Heart right ventricle (tissue), 16 donors: Measurements from ENCODE around the gene EN1. TPM values are rescaled to one million over a fixed set of nuclear protein-coding genes. Genes with fewer than 3 reads are reported as not detected.
A peak's percentile ranks its signal among the peaks of the same experiment; 100 is the strongest.

Source experiments
- ATAC-seq, 8 donors: fragments of 200-7000 bp; cut with Tn5 transposase; one replicate each; pipeline ENCODE4 v1.9.1; 2020; ENCODE audit warnings: mild to moderate bottlenecking in 8 of 8, moderate library complexity in 8 of 8, moderate number of reproducible peaks in 1 of 8
- DNase-seq, 2 donors: peaks; one replicate each; pipeline ENCODE4 v3.0.0-alpha.2; 2020
- H3K27ac ChIP-seq, 10 donors: fragments of 200-600 bp; sonication (generic) in 2 of 10; one replicate each; pipeline versions ENCODE4 v1.5.0 to v1.8.0; 2020 to 2022; ENCODE audit warnings: mild to moderate bottlenecking in 3 of 10
- H3K27me3 ChIP-seq, 7 donors: fragments of 200-600 bp; one replicate each; pipeline ENCODE4 v1.8.0; 2021 to 2022; ENCODE audit warnings: mild to moderate bottlenecking in 2 of 7
- H3K36me3 ChIP-seq, 9 donors: fragments of 200-600 bp; sonication (generic) in 1 of 9; one replicate each; pipeline versions ENCODE4 v1.5.0 to v1.8.0; 2020 to 2022; ENCODE audit warnings: mild to moderate bottlenecking in 2 of 9
- H3K4me1 ChIP-seq, 9 donors: fragments of 200-600 bp; sonication (generic) in 1 of 9; one replicate each; pipeline versions ENCODE4 v1.5.0 to v1.8.0; 2020 to 2022; ENCODE audit warnings: mild to moderate bottlenecking in 4 of 9
- H3K4me3 ChIP-seq, 10 donors: fragments of 200-600 bp; sonication (generic) in 2 of 10; one replicate each; pipeline versions ENCODE4 v1.5.0 to v1.8.0; 2020 to 2022; ENCODE audit warnings: mild to moderate bottlenecking in 7 of 10, moderate library complexity in 2 of 10
- H3K9me3 ChIP-seq, 11 donors: fragments of 200-600 bp in 10 of 11; sonication (generic) in 2 of 11; one replicate each; pipeline versions ENCODE4 v1.5.0 to v1.8.0; 2013 to 2022; ENCODE audit warnings: mild to moderate bottlenecking in 2 of 11, control low read depth in 1 of 11, moderate library complexity in 1 of 11
- CTCF ChIP-seq, 9 donors: fragments of 200-600 bp; sonication (generic) in 2 of 9; IDR thresholded peaks; one replicate each; pipeline versions ENCODE4 v1.5.0 to v1.8.0; 2021 to 2022; ENCODE audit warnings: antibody characterized with exemption in 9 of 9, mild to moderate bottlenecking in 5 of 9, moderate library complexity in 1 of 9
- WGBS, 2 donors: extraction: QIAGEN DNeasy Blood & Tissue Kit; methylation state at CpG; one replicate each; pipeline ENCODE4 v1.1.7; 2013; ENCODE audit warnings: inconsistent platforms in 1 of 2; 5-methylcytosine and 5-hydroxymethylcytosine counted together
- intact Hi-C, 10 donors: fragments of 100-400 bp; cut with DNase I; formaldehyde crosslinking; loops; one replicate each; pipeline versions ENCODE4 v1.11.1 to v1.14.2; 2022
- long read RNA-seq, 3 donors: library from polyadenylated mRNA; unstranded; transcript quantifications; one replicate each; pipeline ENCODE4 v2.0.0, GENCODE V29; 2020 to 2021
- polyA plus RNA-seq, 2 donors: library from polyadenylated mRNA; stranded (reverse); fragments of 200-250 nt; gene quantifications; one replicate each; pipeline ENCODE4 v1.2.3, GENCODE V29; 2013
- total RNA-seq, 10 donors: library from RNA; stranded (reverse); fragmentation: NEBNext Ultra II Directional in 3 of 10; extraction: Animal tissue kit (Norgen Biotek cat#: 25700) in 3 of 10; gene quantifications; one replicate each; pipeline versions ENCODE4 v1.2.1 to v1.2.4, GENCODE V29; 2021 to 2023
- donor health status: Arrhythmogenic right ventricular cardiomyopathy.
- donor health status: ischemic (EF 13 %, LVEDD 7.1; RV severe dilation, severe dysfunction).
- donor health status: healthy with polysubstance abuse.
- donor health status: DM: no; HTN: yes; CAD: no.
- donor health status: DM: no; HTN: no; CAD: no.
- donor health status: ischemic (EF 25% LVEDD 6.9; RV normal size, moderate dysfunction).
- donor health status: ischemic (EF 25% LVEDD 5.7; RV mildly dilated, moderate dysfunction).
- donor health status: healthy.
- donor health status: DM: yes; HTN: yes; CAD: no.
- donor health status: Ischemic cardiomyopathy.
- donor health status: ischemic (EF 35%, LVEDD 5.7; RV mildly dilated, moderate dysfunction).
- donor health status: nonischemic (EF 11% LVEDD 7.7; RV severe dilation, severe dysfunction).
- donor health status: DM: yes; HTN: yes; CAD: no.
- donor health status: PGD.
- donor health status: ischemic (EF 29% LVEDD 5.4; RV normal size, mild dysfunction).
- donor health status: nonischemic (EF 23%, LVEDD 6.1; RV moderate dilation, normal function).

Gene EN1
- total RNA-seq = under 1 TPM in 1 of 10 donors, not detected in 9; 0.15 TPM
- not detected for polyA plus RNA-seq
- long read RNA-seq, donor 1 = 0 reads
- long read RNA-seq, donor 2 = 0 reads
- long read RNA-seq, donor 3 = 0 reads

GRCh38 chr2:118846953-118847761 lies at the start of gene EN1:
Gene EN1 (minus strand): TSS chr2:118847648. CDS start chr2:118847167, 481 bp downstream.
- no peak for DNase-seq
- H3K9me3 ChIP-seq = no peaks in the 10 kb centered on the region
- intact Hi-C loops = no loop called here
- H3K27ac ChIP-seq = no peak within 1 kb of the TSS
- peaks cover 3 to 49% (median 34%) of the 10 kb centered on the region in 9 donors for H3K4me1 ChIP-seq
- WGBS, 2 donors = 2 to 3% methylated on average over 58 to 64 of the region's 64 CpGs
- no peaks in the 10 kb centered on the region for H3K36me3 ChIP-seq
- no peak for ATAC-seq
- H3K4me3 ChIP-seq = peak within 1 kb of the TSS in 8 of 10 donors; percentile 12 to 42 (median 23)
- peaks cover 49 to 100% (median 98%) of the 10 kb centered on the region in 7 donors for H3K27me3 ChIP-seq
- no peak for TF ChIP-seq CTCF (IDR thresholded peaks at IDR 0.05)

DNA sequence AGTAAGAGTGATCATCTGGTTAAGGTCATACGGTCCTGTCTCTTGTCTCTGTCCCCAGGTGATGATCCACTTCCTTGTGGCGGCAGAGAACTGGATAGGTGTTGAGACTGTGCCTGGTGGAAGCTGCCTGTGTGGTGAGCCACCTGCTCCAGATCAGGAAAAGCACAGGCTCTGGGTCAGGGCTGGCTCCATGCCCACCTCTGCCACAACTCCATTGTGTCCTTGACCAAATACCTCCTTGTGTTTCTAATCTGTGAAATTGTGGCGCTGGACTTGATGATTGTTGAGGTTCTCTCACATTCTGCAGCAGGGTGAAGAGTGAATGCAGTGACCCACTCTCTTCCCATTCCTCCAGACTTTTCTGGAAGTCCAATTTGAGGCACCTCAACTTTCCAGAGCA lies 45.7 kb upstream of the EN1 start:
- Histone ChIP-seq H3K4me3 (no peak overlapping the region), H3K36me3 (no peaks in the 10 kb centered on the region), H3K4me1 (no peaks in the 10 kb centered on the region), H3K27me3 (peaks cover 0 to 7% (median 0%) of the 10 kb centered on the region in 7 donors), H3K9me3 (peaks cover 0 to 33% (median 18%) of the 10 kb centered on the region in 11 donors), H3K27ac (no peak overlapping the region)
- TF ChIP-seq CTCF (IDR thresholded peaks at IDR 0.05) = no peak
- intact Hi-C loops = no loop called here
- DNase-seq (no peak), ATAC-seq (no peak)
- whole genome bisulfite sequencing, 2 donors = 83 to 92% methylated on average over 3 of the region's 3 CpGs

GRCh38 chr2:118889995-118890394 lies 42.5 kb upstream of the EN1 start:
- Histone ChIP-seq H3K4me1 (no peaks in the 10 kb centered on the region), H3K27ac (no peak overlapping the region), H3K4me3 (no peak overlapping the region), H3K36me3 (no peaks in the 10 kb centered on the region), H3K27me3 (peaks cover 0 to 7% (median 0%) of the 10 kb centered on the region in 7 donors), H3K9me3 (peaks cover 0 to 33% (median 18%) of the 10 kb centered on the region in 11 donors)
- ATAC-seq = no peak
- intact Hi-C loops = loop anchor here in 4 of 10 donors (10.0 kb wide), 3 partner anchors 395 to 585 kb away; no protein-coding TSS in a partner anchor
- 67 to 74% methylated on average over 1 of the region's 1 CpG for WGBS, 2 donors
- TF ChIP-seq CTCF (IDR thresholded peaks at IDR 0.05) = no peak
- no peak for DNase-seq

GRCh38 chr2:118883792-118884191 lies 36.3 kb upstream of the EN1 start:
- Histone ChIP-seq H3K4me1 (peaks cover 0 to 10% (median 0%) of the 10 kb centered on the region in 9 donors), H3K36me3 (no peaks in the 10 kb centered on the region), H3K4me3 (no peak overlapping the region), H3K27me3 (peaks cover 0 to 41% (median 34%) of the 10 kb centered on the region in 7 donors), H3K9me3 (peaks cover 0 to 2% (median 0%) of the 10 kb centered on the region in 11 donors), H3K27ac (no peak overlapping the region)
- no peak for TF ChIP-seq CTCF (IDR thresholded peaks at IDR 0.05)
- 85 to 95% methylated on average over 4 of the region's 4 CpGs for WGBS, 2 donors
- intact Hi-C loops = loop anchor here in 8 of 10 donors (5.0 to 10.0 kb wide), 9 partner anchors 129 to 594 kb away; no protein-coding TSS in a partner anchor
- ATAC-seq (no peak), DNase-seq (no peak)
